Loucy (cell line): ENCODE results near the gene TAF4B.

ENCODE experiments used
- EZH2phosphoT487 ChIP-seq: fragments of 200-600 bp; IDR thresholded peaks from 2 replicates; pipeline ENCODE4 v1.6.1; 2018; ENCODE audit warnings: antibody characterized with exemption, mild to moderate bottlenecking, moderate library complexity, borderline replicate concordance
- TF ChIP-seq, protein P1 (sequence below): fragments of 200-600 bp; sonication (generic); conservative IDR thresholded peaks from 2 replicates; pipeline ENCODE4 v1.5.1; 2014; ENCODE audit warnings: mild to moderate bottlenecking, antibody characterized with exemption, low read length

DNA sequence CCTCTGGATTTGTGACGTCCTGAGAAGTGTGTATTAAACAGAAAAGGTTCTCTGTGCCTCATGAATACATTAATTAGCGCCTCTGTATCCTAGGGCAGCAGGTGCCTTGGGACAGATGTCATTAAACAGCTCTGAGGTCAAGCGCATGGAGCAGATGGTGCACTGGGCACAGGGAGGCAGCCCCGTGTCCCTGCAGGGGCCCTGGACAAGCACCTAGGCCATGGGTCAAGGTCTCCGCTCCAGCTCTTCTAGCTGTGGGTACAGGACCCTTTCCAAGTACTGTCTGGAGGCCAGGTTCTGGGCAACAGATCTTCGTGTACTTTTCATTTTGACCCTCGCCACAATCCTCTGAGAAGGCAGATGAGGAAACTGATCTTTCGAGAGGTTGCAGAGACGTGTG, 195.7 kb downstream of the TAF4B start:
- TF ChIP-seq, protein P1, sequence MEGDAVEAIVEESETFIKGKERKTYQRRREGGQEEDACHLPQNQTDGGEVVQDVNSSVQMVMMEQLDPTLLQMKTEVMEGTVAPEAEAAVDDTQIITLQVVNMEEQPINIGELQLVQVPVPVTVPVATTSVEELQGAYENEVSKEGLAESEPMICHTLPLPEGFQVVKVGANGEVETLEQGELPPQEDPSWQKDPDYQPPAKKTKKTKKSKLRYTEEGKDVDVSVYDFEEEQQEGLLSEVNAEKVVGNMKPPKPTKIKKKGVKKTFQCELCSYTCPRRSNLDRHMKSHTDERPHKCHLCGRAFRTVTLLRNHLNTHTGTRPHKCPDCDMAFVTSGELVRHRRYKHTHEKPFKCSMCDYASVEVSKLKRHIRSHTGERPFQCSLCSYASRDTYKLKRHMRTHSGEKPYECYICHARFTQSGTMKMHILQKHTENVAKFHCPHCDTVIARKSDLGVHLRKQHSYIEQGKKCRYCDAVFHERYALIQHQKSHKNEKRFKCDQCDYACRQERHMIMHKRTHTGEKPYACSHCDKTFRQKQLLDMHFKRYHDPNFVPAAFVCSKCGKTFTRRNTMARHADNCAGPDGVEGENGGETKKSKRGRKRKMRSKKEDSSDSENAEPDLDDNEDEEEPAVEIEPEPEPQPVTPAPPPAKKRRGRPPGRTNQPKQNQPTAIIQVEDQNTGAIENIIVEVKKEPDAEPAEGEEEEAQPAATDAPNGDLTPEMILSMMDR, result no peak
- no peak for TF ChIP-seq EZH2phosphoT487
